Measurements from ENCODE around the gene ROR1. TPM values are rescaled to one million over a fixed set of nuclear protein-coding genes. Genes with fewer than 3 reads are reported as not detected.

Gene ROR1
- total RNA-seq, 1 donor = 52.5 TPM

- DNase-seq (ENCODE audit: insufficient read length, low spot score, missing footprints) = peak; percentile 51
- H3K4me1 ChIP-seq (ENCODE audit: insufficient read depth, low read length) = peaks cover 18% of the 10 kb centered on the region
- no peaks in the 10 kb centered on the region for H4K20me1 ChIP-seq (ENCODE audit: insufficient read depth, low read length)
- no peaks in the 10 kb centered on the region for H3K9me3 ChIP-seq (ENCODE audit: low read depth, low read length)
- H3K27me3 ChIP-seq (ENCODE audit: insufficient read depth, low read length) = no peaks in the 10 kb centered on the region
- TF ChIP-seq CTCF (IDR thresholded peaks at IDR 0.05; ENCODE audit: extremely low read depth, low read depth, low read length) = no peak
- H3K79me2 ChIP-seq (ENCODE audit: insufficient read depth, low read length) = no peaks in the 10 kb centered on the region
- no peaks in the 10 kb centered on the region for H3K36me3 ChIP-seq (ENCODE audit: insufficient read depth, low read length)
- H3K27ac ChIP-seq (ENCODE audit: low read depth, low read length) = peak overlapping the region; percentile 67
- no peak overlapping the region for H2AFZ ChIP-seq (ENCODE audit: low read length)
- no peak overlapping the region for H3K4me3 ChIP-seq (ENCODE audit: insufficient read depth, low read length)
- peak overlapping the region; percentile 31 for H3K4me2 ChIP-seq (ENCODE audit: insufficient read depth, low read length)
Observed at GRCh38 chr1:64228167-64228957, 454.5 kb downstream of the ROR1 start.

- TF ChIP-seq CTCF (IDR thresholded peaks at IDR 0.05; ENCODE audit: extremely low read depth, low read depth, low read length) = no peak
- no peaks in the 10 kb centered on the region for H3K36me3 ChIP-seq (ENCODE audit: insufficient read depth, low read length)
Observed at GRCh38 chr1:64229307-64229706, 455.5 kb downstream of the ROR1 start.

More at GRCh38 chr1:64229307-64229706, 455.5 kb downstream of the ROR1 start:
- H3K9me3 ChIP-seq (ENCODE audit: low read depth, low read length) = no peaks in the 10 kb centered on the region
- H3K27ac ChIP-seq (ENCODE audit: low read depth, low read length) = no peak overlapping the region
- DNase-seq (ENCODE audit: insufficient read length, low spot score, missing footprints) = no peak
- no peaks in the 10 kb centered on the region for H3K27me3 ChIP-seq (ENCODE audit: insufficient read depth, low read length)
- no peak overlapping the region for H3K4me3 ChIP-seq (ENCODE audit: insufficient read depth, low read length)
- no peaks in the 10 kb centered on the region for H4K20me1 ChIP-seq (ENCODE audit: insufficient read depth, low read length)
- H3K79me2 ChIP-seq (ENCODE audit: insufficient read depth, low read length) = no peaks in the 10 kb centered on the region
- no peak overlapping the region for H2AFZ ChIP-seq (ENCODE audit: low read length)
- H3K4me1 ChIP-seq (ENCODE audit: insufficient read depth, low read length) = peaks cover 8% of the 10 kb centered on the region
- no peak overlapping the region for H3K4me2 ChIP-seq (ENCODE audit: insufficient read depth, low read length)

Small RNA genes lying within 50 kb of the gene (small RNA-seq; reads per million reads assigned to genes)
- gene RF00019 = not detected
- gene RNU6-809P = not detected

Other genes with a start within 250 kb of the ROR1 start
- gene PGM1, start 180.6 kb upstream of the ROR1 start, total RNA-seq = 126 and 128 TPM in 2 replicates

All from osteoblast (primary cell).